Tibial nerve (tissue), 4 donors: ENCODE data around the gene TJP3.

ENCODE experiments used
- CTCF ChIP-seq, 5 experiments: fragments of 200-600 bp in 3 of 5; fragments of 450-650 bp in 2 of 5; sonication (generic) in 3 of 5; IDR thresholded peaks; one replicate each; pipeline ENCODE4 v1.5.1; 2016 to 2019; ENCODE audit warnings: antibody characterized with exemption in 5 of 5, mild to moderate bottlenecking in 3 of 5, moderate library complexity in 2 of 5
- EP300 ChIP-seq, 2 donors: sonication (generic); formaldehyde crosslinking; IDR thresholded peaks; one replicate each; pipeline ENCODE4 v1.6.1; 2017; ENCODE audit warnings: antibody characterized with exemption in 2 of 2, mild to moderate bottlenecking in 1 of 2
- POLR2A ChIP-seq, 2 donors: fragments of 450-650 bp; IDR thresholded peaks; one replicate each; pipeline ENCODE4 v1.6.1; 2017; ENCODE audit warnings: antibody characterized with exemption in 2 of 2, mild to moderate bottlenecking in 2 of 2, moderate library complexity in 2 of 2

DNA sequence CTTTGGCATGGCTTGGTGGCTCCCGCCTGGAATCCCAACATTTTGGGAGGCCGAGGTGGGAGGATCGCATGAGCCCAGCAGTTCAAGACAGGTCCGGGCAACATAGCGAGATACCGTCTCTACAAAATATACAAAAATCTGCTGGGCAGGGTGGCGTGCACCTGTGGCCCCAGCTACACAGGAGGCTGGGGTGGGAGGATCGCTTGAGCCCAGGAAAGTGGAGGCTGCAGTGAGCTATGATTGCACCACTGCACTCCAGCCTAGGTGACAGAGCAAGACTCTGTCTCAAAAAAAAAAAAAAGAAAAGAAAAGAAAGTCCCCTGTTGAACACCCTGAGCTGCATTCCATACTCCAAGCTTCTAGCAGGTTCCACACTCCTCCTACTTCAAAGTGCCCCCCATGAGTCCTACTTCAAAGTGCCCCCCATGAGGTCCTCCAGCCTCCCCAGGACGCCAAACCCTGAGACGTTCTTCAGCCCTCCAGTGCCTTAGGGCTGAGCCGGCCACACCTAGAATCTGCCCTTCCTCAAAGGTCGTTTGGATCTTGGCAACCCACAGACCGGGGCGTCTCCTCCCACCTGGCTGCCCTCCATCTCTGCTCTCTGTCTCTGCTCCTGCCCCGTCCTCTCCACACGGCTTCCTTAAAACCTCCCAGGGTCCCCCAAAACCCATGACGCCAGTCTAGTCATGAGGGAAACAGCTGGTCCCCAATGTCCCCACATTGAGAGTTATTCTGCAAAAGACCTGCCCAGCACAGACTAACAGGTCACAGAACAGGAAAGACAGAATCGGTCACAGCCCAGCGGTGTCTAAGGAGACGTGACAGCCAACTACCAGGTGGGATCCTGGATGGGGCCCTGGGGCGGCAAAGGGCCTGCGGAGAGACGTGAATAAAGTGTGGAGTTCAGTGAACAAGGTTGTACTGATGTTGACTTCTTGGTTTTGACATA is 4.8 kb downstream of the TJP3 start:
- TF ChIP-seq CTCF (IDR thresholded peaks at IDR 0.05) (no peak), EP300 (IDR thresholded peaks at IDR 0.05) (no peak), POLR2A (IDR thresholded peaks at IDR 0.05) (no peak)
